Stimulated activated CD8-positive, alpha-beta memory T cell treated with anti-CD3 and anti-CD28 coated beads, Interleukin-7, amount 100 ng/mL, for 1 hour (primary cell): ENCODE results near the gene RPTOR.

Experiments
- DNase-seq, 2 donors: peaks; one replicate each; pipeline ENCODE4 v3.0.0-alpha.2; 2020; ENCODE audit warnings: low read depth in 2 of 2

RPTOR gene

DNA sequence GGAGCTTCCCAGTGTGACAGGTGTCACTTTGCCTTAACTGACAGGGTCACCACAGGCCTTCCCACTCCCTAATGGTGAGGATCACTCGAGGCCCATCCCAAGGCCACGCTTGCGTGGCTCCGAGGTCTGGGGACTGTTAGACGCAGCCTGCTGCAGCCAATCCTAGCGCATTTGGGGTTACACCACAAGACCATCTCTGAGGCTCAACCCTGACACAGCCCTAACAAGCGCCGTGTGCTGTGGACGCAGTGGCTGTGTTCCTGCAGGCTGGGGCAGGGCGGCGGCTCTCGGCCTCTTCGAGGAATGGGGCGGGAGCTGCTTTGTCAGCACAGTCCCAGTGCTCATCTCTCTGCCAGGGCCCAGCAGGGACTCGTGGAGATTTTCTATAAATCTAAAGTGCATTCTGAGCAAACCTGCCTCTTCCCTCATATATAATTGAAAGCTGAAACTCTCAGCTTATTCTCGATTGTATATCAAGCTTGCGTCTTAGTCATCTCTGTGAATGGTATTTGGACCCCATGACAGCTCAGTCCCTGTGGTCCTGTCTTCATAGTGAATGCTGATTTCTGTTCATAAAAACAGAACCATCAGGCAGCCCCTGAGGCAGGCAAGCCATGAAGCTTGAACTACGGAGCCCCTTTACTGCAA is 381.2 kb downstream of the RPTOR start:
- no peak for DNase-seq

DNA sequence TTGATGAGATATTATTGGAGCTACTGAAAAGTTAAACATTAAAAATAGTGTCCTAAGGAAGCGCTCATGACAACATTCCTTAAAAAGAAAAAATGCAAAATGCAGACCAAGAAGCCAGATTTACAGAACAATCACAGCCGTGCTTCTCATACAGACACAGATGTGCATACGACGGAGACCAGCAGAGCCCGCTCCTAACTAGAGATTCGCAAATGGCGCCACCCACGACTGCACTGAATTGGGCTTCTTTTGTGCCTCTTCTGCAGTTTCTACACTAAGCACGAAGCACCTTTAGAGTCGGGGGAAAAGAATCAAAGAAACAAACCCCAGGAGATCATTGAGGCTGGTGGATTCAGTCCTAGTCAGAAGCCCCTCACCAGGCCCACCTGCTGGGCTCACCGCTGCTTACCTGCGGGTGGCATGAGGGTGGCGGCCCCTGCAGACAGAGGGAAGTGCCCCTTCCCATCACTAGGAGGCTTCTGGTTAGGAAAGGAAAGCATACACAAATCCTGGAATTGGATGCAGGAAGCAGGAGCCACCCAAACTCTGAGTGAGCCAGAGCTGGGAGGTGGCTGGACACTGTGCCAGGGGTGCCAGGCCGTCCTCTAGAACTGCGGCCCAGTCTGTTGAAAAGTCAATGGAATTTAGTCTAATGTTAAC is 382.1 kb downstream of the RPTOR start:
- no peak for DNase-seq

DNA sequence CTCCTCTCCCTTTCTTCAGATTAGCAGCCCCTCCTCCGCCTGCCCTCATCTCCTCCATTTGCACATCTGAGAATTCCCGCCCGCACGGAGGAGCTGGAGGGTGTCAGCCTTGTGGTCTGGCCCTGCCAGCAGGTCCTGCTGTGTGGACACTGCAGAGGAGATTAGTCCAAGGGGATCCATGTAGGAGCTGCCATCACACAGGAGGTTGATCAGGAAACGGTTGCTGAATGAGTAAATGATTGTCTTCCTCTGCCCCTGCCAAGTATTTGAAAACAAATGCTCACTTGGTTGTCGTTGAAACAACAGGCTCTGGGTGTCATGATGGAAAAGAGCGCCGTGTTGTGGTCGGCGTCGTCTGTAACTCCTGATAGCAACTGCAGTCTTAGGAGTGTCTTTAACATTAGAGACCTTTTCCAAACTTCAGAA is 383.2 kb downstream of the RPTOR start:
- DNase-seq = no peak

DNA sequence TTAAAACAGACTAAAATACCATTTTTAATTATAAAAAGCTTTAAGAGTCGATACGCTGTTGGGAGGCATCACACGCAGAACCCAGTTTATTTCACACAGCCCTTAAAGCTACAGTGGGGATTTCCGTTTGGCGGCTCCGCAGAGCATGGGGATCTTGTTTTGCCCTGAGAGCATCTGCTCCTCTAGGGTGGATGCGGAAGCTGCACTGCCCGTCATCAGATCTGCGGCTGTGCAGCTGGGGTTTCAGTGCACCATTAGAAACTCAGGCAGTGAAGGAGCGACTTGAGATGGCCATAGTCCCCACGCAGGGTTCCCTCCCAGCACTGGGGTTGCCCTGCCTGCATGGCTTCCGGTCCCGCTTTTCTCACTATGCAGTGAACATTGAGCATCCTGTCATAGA is 384.8 kb downstream of the RPTOR start:
- DNase-seq = no peak

DNA sequence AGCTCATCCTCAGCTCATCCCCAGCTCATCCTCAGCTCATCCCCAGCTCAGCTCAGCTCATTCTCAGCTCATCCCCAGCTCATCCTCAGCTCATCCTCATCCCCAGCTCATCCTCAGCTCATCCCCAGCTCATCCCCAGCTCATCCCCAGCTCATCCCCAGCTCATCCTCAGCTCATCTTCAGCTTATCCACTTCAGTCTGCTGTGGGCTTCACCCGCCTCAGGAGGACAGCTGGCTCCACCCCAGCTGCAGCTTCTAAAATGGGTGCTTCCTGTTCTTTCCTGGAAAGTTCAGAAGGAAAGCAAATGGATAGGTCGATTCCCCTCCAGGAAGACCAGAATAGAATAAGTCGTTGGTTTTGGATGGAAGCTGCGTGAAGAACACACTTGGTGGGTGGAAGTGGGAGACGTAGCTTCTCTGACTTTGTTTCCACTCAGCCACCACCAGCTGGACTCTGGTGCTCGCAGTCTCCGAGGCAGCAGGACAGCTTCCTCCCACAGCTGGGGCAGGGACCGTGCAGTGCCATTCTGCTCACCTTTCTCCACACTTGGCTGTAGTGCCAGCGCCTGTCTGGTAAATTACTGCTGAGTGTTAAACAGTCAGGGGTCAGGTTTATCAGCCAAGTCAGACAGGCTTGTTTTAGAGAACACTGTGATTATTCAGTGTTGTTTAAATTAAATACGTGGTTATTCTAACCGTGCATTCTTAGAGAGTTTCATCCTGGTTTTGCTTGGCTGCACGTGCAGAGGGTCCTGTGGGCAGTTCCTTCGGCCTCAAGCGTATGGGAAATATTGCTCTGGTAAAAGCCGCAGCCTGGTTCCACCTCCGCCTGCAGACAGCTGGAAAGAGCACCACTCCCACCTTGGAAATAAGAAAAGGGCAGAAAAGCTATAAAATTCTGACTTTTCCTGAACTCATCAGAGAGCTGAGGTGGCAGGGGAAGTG is 386.0 kb downstream of the RPTOR start:
- no peak for DNase-seq

DNA sequence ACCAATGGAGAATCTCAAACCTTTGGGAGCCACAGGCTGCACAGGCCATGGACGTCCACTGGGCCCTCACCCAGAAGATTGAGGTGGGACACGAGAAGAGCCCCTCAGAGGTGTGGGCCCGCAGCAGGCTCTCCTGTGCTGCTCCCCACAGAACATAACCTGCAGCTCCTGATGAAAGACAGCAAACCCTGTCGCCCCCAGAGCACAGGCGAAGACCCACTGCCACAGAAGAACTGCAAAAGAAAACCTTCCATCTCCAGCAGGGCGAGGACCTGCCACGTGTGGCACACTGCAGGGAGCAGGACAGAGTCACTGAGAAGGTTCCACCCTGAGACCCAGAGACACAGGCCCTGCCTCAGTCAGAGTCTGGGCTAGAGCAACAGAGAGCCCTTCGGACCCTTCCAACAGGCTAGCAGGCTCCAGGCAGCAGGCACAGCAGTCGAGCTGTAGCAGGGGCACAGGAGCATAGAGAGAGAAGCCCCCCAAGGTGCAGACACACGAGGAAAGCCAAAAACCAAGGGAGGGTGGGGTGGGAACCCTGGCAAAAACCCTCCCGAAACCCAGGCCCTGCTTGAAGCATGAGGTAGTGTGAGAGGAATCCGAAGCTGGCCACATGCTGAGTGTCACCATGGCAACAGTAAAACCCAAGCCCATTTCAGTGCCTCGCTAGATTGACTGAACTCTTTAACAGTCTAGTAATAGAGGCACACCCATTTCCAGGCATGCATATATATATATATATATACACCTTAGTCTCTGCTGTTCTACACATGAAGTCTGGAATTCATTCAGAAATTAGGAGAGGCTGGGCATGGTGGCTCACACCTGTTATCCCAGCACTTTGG is 387.0 kb downstream of the RPTOR start:
- no peak for DNase-seq

DNA sequence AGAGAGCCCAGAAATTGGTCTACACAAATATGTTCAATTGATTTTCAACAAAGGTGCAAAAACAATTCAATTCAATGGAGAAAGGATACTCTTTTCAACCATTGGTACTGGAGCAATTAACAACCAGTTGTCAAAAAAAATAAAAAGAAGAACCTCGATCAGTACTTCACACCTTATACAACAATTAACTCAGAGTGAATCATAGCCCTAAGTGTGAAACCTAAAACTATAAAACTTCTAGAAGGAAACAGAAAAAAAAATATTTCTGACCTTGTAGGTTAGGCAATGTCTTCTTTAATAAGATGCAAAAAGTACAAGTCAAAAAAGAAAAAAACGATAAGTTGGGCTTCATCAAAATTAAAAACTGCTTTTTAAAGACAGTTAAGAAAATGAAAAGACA is 390.9 kb downstream of the RPTOR start:
- DNase-seq = no peak

DNA sequence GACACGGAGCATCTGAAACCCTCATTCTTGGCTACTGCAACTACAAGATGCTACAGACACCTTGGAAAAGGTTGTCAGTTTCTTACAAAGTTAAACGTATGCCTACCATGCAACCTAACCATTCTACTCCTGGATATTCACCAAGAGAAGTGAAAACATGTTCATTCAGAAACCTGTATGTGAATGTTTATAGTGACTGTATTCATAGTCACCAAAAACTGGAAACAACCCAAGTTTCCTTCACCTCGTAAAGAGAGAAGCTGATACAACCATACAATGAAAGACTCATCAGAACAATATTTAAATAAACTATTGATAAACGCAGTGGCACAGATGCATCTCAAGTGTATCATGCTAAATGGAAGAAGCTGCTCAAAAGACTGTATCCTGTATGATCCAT is 391.6 kb downstream of the RPTOR start:
- no peak for DNase-seq

DNA sequence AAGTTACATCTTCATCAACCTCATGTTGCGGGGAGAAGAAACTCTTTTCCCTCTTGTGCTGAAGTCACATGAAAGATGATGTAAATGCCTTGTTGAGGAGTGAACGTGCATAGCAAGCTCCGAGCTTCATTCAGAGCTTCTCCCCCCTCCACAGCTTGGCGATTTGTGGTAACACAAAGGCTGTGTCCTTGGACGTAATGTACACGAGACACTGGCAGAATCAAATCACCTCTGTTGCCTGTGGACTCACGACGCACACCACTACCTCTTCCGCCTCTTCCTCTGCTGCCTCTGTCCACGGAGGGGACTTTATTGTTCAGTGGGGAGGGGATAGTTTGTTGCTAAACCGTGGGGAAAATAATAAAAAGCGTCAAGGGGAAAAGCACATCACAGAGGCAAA is 392.1 kb downstream of the RPTOR start:
- DNase-seq = no peak

DNA sequence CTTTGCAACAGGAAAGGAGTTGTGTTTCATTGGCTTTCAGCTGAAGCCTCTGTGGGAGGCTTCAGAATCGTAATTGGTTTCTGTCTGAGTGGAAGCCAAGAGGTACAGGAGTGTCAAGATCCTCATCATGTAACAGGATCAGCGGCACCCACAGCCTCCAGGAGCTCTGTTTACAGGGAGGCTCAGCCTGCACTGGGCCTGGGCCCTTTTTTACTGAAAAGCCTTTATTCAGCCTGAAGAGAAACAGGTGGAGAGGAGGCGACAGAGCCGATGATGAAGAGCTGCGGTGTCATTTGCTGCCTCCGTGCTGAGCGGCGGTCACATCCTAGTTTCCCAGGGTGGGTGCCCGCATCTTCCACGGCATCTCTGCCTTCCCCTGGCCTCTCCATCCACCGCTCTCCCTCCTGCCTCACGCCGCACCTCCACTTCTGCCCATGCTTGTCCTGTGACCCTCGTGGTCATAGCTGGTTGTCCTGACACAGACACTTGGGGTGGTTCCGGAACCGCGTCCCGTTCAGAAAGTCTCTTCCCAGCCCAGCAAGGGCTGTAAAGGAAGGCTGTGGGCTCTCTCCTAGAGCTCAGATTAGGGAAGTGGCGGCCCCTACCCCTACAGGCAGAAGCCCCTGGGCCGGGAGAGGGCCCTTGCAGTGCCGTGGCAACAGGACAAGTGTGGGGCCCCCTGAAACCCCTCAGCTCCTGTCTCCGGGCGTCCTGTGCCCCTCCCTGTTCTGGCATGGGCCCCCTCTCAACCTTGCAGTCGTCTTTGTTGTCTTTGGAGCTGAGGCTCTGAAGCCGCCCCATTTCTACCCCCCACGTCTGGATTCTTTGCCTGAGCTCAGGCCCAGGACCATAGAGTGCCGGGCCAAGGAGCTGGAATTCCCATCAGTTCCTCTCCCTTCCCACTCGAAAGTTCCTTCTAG is 393.1 kb downstream of the RPTOR start:
- no peak for DNase-seq

DNA sequence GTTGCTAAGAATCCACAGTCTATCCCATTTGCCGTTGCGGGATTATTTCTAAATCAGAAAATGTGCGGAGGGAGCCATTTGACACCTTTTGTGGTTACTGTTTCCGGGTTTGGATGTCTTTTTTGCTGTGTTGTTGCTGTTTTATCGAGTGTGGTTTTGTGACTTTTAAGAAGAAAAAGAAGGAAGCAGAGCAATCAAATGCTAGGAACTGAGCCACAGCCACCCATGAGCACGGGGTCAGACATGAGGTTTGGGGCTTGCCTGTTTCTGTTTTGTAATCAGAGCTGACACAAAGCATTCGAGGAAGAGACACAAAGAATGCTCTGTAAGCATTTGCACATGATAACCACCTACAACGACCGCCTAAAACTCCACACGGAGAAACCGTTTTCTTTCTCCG is 393.9 kb downstream of the RPTOR start:
- DNase-seq = no peak

DNA sequence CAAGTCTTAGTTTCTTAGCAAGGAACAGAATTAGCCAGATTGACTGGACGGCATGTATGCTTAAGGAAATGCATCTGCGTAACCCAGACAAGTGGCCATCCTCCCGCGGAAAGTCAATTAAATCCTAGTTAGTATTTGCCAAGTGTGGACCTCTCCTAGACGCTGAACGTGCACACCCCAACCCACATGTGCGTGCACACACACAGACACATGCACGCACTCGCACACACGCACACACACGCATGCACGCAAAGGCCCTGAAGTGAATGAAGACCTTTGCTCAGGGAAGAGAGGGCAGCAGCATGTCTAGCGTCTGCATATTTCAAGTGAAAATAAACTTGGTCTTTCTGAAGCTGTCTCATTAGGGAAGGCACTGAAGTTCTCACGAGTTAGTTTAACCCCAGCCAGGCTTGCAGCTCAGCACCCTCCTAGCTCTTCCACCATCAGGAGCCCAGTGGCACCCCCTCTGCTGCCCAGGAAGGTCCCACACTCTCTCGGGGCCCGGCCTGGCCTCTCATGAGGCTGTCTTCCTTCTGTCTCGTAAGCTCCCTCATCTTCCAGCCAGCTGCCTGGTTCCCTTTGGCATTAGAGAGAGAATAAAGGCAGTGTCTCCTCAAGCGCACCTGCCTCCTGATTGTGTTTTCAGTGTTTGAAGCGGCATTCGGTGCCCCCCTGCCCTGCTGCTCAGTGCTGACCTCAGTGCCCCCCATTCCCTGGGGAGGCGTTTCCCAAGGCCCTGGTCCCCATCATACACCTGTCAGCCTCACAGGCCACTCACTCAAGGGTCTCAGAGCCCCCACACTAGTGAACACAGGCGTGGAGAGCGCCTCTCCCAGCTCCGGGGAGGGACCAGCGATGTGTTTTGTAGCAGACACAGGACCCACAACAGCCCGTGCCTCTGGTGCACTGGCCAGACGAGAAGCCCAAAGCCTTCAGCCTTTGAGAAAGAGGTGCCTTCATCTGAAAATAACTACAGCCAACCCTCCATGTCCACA is 394.8 kb downstream of the RPTOR start:
- DNase-seq = no peak

DNA sequence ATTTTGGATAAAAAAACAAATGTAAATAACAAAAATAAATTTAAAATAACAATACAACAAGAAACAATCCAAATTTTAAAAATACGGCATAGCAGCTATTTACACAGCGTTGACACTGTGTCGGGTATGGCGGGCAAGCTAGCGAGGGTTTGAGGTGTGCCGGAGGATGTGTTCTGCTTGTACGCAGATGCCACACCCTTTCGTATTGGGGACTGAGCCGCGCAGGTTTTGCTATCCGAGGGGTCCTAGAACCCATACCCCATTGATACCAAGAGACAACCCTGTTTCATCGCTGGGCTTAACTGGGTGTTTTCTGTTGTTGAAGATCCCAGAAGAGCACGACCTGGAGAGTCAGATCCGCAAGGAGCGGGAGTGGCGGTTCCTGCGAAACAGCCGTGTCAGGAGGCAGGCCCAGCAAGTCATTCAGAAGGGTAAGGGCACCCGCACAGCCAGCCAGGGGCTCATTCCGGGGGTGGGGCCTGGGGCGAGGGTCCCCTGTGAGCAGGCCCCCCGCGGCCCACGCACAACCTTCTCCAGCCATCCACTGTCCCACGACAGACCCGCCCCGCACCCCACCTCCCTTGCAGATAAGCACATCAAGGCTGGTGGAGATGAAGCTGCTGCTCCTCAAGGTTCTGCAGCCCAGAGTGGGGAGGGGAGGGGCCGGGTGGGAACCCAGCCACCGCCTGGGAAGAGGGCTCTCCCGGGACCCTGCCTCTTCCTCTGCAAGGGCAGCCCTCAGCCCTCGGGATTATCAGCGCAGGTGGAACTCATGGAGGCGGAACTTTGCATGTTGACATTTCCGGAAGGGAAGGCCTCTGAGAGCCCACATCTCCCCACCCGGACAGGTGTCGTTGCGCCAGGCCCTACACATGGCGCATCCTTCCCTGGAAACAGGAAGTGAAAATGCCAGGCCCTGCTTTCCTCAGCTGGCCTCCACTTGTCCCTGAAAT is 395.8 kb downstream of the RPTOR start:
- DNase-seq = no peak

DNA sequence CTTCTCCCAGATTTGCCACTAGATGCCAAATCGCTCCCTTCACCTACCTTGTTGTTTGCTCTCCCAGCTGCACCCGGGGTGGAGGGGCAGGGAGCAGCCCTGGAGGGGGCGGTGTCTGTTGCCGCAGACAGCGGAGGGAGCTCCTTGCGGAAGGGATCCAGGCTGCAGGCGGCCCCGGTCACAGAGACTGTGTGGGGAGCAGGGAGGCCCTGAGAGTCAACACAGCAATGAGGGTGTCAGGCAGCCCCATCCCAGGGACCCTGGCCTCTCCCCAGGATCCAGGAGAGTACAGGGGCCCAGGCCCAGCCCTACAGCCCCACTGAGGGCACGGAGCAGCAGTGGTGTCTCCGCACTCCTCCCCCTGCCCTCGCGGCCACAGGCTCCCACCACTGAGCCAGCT is 396.5 kb downstream of the RPTOR start:
- DNase-seq = no peak

DNA sequence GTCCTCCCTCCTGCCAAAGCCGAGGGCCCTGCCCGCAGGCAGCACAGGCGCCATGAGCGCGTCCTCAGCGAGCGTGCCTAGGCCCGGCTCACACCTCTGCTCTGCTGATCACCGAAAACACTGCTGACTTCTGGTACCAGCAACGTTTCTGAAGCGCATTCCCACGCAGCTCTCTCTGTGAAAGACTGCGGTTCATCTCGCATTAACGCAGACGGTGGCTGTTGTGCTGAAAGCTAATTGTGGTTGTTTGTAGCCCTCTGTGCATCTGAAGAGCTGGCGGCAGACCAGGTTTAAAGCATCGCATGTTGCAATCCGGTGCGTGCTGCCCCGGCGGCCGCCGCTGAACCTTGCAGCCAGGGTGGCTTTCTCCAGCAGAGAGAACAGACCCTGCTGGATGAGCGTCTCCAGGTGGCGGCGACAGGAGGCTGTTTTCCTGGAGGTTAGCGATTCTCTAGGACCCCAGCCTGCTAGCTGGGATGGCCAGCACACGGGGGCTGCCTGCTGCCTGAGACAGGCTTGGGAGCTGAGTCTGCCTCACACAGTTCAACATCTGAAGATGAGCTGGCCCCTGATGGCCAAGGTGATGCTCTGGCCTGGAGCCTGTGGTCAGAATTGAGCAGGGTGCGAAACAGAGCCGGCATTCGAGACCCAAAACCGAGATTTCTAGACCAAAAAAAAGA is 397.2 kb downstream of the RPTOR start:
- no peak for DNase-seq

DNA sequence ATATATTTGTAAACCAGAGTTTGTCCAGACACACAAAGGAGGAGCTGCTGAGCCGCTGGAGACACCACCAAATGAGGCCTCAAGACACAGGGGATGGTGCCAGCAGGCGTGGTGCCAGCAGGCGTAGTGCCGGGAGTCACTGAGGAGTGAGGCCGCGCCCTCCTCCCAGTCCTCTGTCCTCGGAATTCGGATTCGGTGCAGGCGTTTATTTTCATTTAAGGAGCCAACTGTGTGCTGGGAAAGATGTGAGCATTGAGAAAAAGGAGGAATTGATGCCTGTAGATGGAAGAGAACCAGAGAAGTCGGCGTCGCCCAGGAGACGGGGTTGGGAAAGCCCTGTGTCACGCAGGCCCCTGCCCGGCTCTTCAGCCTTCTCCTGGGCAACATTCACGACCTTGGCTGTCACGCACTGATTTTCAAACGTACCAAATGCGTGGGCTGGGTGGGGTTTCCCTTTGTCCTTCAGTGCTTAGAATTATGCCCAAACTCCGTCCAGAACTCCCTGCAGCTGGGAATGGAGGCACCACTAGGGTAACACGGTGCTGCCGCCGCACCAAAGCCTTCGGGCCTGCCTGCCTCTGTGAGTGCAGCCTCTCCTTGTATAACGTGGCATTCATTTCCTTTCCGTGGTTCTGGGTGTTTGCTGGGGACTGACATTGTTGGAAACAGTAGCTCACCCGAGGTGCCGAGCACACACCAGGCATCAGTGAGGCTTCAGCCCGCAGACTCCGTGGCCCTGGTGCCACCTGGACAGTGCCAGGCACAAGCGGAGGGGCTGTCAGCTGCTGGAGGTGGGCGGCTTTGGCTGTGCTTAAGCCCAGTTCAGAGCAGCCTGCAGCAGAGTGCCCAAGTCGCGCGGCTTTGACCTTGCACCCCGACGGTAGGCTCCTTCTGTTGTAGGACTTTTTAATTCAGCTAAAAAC is 398.0 kb downstream of the RPTOR start:
- no peak for DNase-seq
